Measurements from ENCODE around the gene TTC9B.

DNA sequence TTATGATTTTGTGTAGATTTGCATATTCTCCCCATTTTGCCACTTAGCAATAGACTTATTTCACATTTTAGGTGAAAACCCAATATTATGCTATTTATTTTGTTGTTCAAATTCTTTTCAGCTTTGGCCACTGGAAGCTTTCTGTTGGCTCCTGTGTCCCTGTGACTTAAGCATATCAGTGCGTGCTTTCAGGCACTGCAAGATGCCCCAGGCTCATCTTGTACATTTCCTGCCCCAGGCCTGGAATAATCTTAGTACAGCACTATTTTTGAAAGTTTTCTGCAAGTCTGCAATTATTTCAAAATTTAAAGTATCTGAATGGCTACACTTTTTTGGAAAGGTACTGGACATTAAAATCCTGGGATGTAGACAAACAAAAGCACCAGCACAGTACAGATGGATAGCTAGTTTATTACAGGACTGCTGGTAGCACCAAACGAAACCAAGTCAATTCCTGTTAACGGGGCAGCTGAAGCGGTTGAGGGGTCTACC, 11.8 kb upstream of the TTC9B start:
- TF ChIP-seq, protein P1, sequence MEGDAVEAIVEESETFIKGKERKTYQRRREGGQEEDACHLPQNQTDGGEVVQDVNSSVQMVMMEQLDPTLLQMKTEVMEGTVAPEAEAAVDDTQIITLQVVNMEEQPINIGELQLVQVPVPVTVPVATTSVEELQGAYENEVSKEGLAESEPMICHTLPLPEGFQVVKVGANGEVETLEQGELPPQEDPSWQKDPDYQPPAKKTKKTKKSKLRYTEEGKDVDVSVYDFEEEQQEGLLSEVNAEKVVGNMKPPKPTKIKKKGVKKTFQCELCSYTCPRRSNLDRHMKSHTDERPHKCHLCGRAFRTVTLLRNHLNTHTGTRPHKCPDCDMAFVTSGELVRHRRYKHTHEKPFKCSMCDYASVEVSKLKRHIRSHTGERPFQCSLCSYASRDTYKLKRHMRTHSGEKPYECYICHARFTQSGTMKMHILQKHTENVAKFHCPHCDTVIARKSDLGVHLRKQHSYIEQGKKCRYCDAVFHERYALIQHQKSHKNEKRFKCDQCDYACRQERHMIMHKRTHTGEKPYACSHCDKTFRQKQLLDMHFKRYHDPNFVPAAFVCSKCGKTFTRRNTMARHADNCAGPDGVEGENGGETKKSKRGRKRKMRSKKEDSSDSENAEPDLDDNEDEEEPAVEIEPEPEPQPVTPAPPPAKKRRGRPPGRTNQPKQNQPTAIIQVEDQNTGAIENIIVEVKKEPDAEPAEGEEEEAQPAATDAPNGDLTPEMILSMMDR (conservative IDR thresholded peaks at IDR 0.05; ENCODE audit: low read depth, low read length), result no peak
- TF ChIP-seq NFE2L2 (IDR thresholded peaks at IDR 0.05; ENCODE audit: low read depth, low read length) (no peak), POLR2A (IDR thresholded peaks at IDR 0.05; ENCODE audit: low read depth, low read length) (no peak), CEBPB (IDR thresholded peaks at IDR 0.05; ENCODE audit: low read depth, low read length) (no peak), RFX5 (IDR thresholded peaks at IDR 0.05; ENCODE audit: low read depth, low read length) (no peak), SMC3 (IDR thresholded peaks at IDR 0.05; ENCODE audit: low read depth, low read length) (no peak), BHLHE40 (IDR thresholded peaks at IDR 0.05; ENCODE audit: low read depth, low read length) (no peak), MAZ (IDR thresholded peaks at IDR 0.05; ENCODE audit: borderline replicate concordance, low read depth, low read length) (no peak), MXI1 (IDR thresholded peaks at IDR 0.05; ENCODE audit: borderline replicate concordance, low read depth, low read length) (no peak)
